ELF-1 (cell line): Measurements from ENCODE around the gene PABPC3.

ENCODE experiments used
- DNase-seq: peaks from one replicate; pipeline ENCODE4 v3.0.0-alpha.2; 2016; ENCODE audit warnings: low read depth, low spot score

The PABPC3 gene

GRCh38 chr13:25095851-25096453 is at the start of gene PABPC3:
Gene PABPC3, plus strand, starts transcription at chr13:25096136. Its CDS starts 63 bp downstream, at chr13:25096199.
- no peak for DNase-seq

DNA sequence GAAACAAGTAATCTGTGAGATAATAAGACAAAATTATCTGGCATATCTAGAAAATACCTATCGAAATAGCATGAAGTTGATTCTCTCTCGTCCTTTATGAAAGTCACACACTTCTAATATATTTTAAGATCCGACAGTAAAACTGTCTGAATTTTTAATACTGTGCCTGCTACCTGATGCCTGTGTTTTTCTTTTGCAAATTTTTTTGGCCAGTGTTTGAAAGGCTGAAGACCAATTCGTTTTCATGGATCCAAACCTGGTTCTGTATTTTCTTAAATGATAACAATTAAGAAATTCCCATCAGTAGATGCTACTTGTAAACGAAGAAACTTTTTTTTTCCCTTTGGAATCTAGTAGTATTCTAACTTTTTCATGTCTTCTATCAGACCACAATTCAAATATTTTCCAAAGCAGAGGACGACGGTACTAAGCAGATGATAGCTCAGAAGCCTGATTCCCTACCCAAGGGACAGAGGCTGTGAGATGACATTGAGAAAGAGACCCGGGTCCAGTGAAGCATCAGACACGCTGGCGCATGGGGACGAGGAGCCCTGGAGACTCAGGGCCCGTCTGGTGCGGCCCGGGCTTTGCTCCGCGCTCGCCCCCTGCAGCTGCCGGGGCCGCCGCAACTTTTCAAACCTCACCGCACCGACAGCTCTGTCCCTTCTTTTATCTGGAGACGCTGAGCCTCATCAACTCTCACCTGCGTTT is 49.5 kb upstream of the PABPC3 start:
- DNase-seq = peak; percentile 64

DNA sequence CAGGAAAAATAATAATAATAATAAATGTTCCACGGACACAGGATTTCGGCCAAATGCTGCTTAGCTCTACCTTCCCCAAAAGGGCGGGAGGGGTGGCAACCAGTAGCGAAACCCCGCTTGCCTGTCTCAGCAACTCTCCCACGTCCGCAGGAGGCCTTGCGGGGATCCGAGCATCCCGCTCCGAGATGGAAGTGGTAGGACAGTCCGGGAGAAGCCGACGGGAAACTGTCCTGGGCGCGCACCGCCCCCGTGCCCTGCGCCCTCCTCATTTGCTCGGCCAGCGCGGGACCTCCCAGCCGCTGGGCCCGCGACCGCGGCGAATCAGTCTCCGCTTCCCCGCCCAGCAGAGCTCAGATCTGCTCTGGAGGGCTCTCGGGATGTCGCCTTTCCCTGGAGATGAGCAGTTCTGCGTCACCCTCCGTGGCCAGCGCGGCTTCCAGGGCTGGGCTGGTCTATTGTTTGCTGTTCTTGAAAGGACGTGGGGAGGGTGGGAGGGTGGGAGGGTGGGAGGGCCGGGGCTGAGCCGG is 48.9 kb upstream of the PABPC3 start:
- DNase-seq = peak; percentile 87

GRCh38 chr13:25051065-25051464 is 44.9 kb upstream of the PABPC3 start:
- DNase-seq = no peak

DNA sequence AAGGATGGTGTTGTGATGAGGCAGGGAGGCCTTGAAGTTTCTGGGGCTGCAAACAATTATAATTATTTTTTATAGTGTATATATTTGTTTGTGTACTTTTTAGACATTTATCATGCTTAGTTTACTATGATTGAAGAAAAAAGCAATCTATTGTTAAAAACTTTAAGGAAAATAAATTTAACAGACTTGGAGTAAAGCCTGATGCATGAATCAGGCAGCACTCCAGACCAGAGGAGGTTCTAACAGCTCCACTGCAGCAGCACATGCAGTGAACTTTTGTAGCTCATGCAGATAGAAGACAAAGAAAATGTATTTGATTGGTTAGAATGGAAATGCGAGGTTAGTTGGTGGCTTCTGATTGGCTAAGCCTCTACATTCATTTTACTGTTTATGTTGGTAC is 36.8 kb upstream of the PABPC3 start:
- DNase-seq = no peak

DNA sequence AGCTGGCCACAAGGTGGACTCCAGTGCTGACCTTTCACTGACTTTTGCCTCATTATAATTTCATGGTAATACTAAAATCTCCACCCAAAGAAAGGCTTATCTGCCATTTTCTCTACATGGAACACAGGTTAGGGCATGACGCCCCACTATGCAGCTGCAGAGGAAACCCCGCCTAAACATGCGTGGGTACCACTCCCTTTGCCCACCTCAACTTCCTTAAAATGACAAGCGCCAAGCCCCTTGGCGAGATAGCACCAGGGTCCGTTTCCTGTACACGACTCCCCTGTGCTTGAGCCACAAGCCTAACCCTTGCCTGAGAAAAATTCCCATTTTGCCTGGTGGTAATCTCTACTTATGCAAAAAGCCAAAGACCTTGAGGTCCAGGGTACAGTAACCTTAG is 36.0 kb upstream of the PABPC3 start:
- no peak for DNase-seq

GRCh38 chr13:25062479-25062878 is 33.5 kb upstream of the PABPC3 start:
- no peak for DNase-seq

- DNase-seq = no peak
These were observed 31.5 kb upstream of the PABPC3 start for GRCh38 chr13:25064396-25064795.

GRCh38 chr13:25065974-25066770 is 29.8 kb upstream of the PABPC3 start:
- no peak for DNase-seq

DNA sequence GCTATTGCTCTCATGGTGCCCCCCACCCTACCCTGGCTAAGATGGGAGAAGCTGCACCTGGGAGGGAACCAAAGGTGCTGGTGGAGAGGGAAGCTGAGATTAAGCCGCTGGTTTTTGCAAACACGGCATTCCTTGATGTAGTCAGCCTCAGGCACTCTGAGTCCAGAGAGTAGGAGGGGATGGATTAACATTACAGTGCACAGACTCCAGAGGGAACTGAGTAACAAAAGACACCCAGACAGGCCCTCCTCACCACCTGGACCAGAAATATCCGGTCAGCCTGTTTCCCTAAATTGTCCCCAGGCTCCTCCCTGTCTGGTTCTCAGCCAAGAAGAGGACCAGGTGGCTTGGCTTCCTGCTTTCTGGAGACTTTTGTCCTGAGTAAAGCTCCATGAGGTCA is 28.9 kb upstream of the PABPC3 start:
- DNase-seq = peak; percentile 96

GRCh38 chr13:25068810-25069209 is 27.1 kb upstream of the PABPC3 start:
- no peak for DNase-seq

GRCh38 chr13:25069236-25069635 is 26.7 kb upstream of the PABPC3 start:
- DNase-seq = no peak

GRCh38 chr13:25069911-25070310 is 26.0 kb upstream of the PABPC3 start:
- no peak for DNase-seq

- no peak for DNase-seq
These were observed 15.2 kb upstream of the PABPC3 start for GRCh38 chr13:25080773-25081172.

- no peak for DNase-seq
These were observed 11.8 kb upstream of the PABPC3 start for GRCh38 chr13:25084096-25084495.

DNA sequence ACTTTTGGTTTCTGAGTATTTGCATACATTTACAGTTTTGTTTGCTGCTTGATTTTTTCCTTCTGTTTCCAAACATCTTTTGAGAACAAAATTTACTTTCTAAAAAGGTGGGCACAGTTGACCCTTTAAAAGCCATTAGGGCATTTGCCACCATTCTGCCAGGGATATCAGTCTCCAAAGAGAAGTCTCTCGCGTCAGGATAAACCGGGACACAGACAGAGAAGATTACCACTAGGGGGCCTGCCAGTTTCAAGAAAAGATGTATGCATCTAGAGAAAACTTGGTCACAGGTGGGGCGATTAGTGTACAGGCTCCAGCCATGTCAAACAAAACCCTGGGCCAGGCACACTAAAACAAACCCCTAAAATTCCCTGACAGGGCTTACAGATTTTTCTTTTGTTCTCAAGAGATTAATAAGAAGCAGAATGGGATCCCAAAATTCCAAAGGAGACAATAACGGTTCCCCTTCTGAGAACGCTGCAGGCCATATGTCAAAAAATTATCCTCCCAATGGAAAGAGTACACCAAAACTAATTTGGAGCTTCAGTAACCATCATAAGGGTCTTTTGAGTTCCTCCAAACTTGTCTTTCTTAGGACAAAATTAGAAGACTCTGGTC is 10.7 kb upstream of the PABPC3 start:
- DNase-seq = peak; percentile 42

DNA sequence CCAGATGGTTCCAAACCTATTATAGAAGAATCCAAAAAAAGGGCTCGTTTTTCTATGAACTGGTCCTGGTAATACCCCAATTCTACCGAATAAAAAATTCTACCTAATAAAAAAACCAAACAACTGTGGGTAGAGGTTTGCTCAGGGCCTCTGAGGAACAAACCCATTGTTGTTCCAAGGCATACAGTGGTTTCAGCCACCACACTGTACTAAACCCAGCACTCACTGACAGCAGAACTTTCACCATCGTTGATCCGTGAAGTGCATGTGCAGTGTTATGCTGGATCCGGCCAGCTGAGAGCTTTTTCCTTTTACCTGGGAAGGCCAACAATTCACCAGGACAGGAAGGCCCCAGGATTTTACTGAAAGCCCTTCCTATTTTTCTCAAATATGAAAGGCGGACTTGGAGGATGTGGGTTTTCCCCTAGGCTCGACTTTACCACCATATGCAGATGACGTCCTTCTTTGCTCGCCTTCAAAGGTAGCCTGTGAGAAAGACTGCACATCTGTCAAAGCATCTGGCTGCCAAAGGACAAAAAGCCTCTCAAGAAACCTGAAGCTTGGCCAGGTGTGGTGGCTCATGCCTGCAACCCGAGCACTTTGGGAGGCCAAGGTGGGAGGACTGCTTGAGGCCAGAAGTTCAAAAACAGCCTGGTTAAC is 7.2 kb upstream of the PABPC3 start:
- no peak for DNase-seq

- DNase-seq = no peak
These were observed 1.5 kb downstream of the PABPC3 start for GRCh38 chr13:25097426-25097825.

- no peak for DNase-seq
These were observed 7.8 kb downstream of the PABPC3 start for GRCh38 chr13:25103711-25104110.

DNA sequence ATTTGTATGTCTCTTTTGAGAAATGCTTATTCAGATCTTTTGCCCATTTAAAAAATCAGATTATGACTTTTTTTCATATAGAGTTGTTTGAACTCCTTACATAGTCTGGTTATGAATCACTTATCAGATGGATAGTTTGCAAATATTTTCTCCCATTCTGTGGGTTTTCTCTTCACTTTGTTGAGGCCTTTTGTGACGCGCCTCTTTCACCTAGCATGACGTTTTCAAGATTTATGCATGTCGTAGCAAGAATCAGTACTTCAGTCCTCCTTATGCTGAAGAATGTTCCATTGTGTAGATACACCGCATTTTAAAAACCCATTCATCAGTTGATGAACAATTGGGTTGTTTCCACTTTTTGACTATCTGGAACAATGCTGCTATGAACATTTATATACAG is 13.4 kb downstream of the PABPC3 start:
- no peak for DNase-seq

DNA sequence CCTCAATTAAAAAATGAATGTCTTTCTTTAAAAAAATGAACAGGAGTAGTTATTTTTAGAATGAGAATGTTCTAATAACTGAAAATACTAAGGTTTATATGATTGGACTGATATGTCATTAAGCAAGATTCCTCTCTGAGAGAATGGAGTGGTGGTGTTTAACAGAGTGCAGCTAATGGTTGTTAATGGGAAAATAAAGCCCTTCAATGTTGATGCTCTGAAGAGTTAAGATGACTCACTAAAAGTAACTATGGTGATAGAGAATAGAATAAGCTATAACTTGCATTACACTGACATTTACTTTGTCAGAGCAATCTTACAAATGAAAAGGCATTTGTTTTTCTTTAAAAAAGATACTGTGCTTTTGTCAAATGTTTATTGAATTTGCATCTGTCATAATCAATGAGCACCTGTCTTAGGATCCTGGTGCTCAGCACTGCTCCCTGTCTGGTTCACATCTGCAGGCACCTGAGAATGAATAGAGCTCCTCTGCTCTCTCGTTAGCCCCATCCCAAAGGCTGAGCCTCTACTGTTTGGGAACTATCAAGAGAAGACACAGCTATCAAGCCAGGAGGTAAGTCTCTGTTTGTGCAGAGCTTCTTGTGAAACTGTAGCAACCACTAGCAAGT is 15.1 kb downstream of the PABPC3 start:
- DNase-seq = no peak
